ENCODE measurements around the gene IQCB1.
"Not testable (repeated sequence)": the region's sequence is repeated elsewhere in the genome, so short reads cannot be mapped to it uniquely, and the experiment has no call there.

Gene IQCB1

DNA sequence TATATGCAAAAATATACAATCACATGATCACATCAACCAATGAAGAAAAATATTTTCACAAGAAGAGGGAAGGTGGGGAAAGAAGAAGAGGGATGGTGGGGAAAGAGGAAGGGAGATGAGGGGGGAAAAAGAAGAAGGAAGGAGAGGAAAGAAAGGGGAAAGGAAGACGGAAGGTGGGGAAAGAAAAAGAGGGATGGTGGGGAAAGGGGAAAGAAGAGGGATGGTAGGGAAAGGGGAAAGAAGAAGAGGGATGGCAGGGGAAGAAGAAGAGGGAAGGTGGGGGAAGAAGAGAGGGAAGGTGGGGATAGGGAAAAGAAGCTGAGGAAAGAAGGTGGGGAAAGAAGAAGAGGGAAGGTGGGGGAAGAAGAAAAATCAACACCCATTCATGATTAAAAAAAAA lies 82.1 kb downstream of the IQCB1 start:
- DNase-seq, result no peak

DNA sequence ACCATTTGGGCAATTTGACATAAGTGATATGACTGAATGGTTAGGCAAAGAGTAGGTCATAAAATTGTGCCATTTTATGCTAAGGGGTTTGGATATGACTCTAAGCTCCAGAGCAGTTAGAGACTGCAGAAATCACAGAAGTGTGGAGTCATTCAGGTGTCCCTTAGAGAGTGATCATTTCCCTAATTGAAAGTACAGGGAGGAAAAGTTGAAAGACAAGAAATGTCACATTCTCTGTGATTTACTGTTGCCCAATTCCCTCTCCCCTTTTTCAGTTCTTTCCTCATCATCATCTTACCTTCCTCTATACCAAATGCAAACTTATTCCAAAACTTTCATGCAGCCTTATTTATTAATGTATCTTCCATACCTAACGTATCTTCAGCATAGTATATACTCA lies 82.6 kb downstream of the IQCB1 start:
- in situ Hi-C loops (cut with MboI; ENCODE audit: low pct_unique_long_range_greater_than_20kb, low sequenced_read_pairs), result no loop called here
- DNase-seq, result no peak

More for the DNA sequence above, 82.1 kb downstream of the IQCB1 start:
- in situ Hi-C loops (cut with MboI; ENCODE audit: low pct_unique_long_range_greater_than_20kb, low sequenced_read_pairs), result no loop called here

GRCh38 chr3:121750087-121750415 lies 84.8 kb downstream of the IQCB1 start:
- in situ Hi-C loops (cut with MboI; ENCODE audit: low pct_unique_long_range_greater_than_20kb, low sequenced_read_pairs), result no loop called here
- DNase-seq, result no peak

- in situ Hi-C loops (cut with MboI; ENCODE audit: low pct_unique_long_range_greater_than_20kb, low sequenced_read_pairs), result no loop called here
- peak; percentile 100 for DNase-seq
Observed at GRCh38 chr3:121749276-121750086, 85.4 kb downstream of the IQCB1 start, which contains the start of gene GOLGB1. TSS of gene GOLGB1 (minus strand) at chr3:121749741. CDS start at chr3:121730971, 18,770 bp downstream.

- DNase-seq, result no peak
- in situ Hi-C loops (cut with MboI; ENCODE audit: low pct_unique_long_range_greater_than_20kb, low sequenced_read_pairs), result no loop called here
Observed at GRCh38 chr3:121748680-121749275, 86.1 kb downstream of the IQCB1 start.

DNA sequence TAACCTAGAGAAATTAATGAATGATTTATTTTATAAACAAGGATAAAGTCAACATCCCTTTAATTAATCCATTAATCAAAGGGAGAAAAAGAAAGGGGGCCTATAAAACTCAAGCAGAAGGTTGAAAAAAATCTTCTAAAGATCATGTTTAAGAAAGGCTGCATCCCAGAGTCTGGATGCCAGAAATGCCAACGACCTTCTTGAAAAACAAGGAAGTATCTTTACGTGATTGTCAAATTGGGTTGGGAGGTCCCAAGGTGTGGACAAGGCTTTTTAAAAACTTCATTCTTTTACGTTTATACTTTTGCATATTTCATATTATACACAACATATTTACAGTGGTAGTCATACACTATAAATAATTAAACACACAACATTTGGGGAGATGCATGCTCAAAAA lies 86.9 kb downstream of the IQCB1 start:
- in situ Hi-C loops (cut with MboI; ENCODE audit: low pct_unique_long_range_greater_than_20kb, low sequenced_read_pairs), result no loop called here
- DNase-seq, result no peak

GRCh38 chr3:121743106-121743505 lies 91.8 kb downstream of the IQCB1 start:
- in situ Hi-C loops (cut with MboI; ENCODE audit: low pct_unique_long_range_greater_than_20kb, low sequenced_read_pairs); DNase-seq: not testable (repeated sequence)

- no peak for DNase-seq
- in situ Hi-C loops (cut with MboI; ENCODE audit: low pct_unique_long_range_greater_than_20kb, low sequenced_read_pairs), result no loop called here
Observed at GRCh38 chr3:121740896-121741295, 94.0 kb downstream of the IQCB1 start.

DNA sequence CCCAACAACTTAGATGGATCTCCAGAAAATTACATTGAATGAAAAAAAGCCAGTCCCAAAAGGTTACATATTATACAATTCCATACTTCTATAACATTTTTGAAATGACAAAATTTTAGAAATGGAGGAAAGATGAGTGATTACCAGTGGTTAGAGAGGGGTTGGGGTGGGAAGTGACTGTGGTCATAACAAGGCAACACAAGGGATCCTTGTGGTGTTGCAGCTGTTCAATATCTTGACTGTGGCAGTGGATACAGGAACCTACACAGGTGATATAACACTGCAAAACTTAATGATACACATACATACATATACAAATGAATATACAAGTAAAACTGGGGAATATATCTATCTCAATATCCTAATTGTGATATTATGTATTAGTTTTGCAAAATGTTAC lies 95.0 kb downstream of the IQCB1 start:
- DNase-seq, result no peak
- in situ Hi-C loops (cut with MboI; ENCODE audit: low pct_unique_long_range_greater_than_20kb, low sequenced_read_pairs), result no loop called here

GRCh38 chr3:121737644-121738043 lies 97.2 kb downstream of the IQCB1 start:
- no peak for DNase-seq

DNA sequence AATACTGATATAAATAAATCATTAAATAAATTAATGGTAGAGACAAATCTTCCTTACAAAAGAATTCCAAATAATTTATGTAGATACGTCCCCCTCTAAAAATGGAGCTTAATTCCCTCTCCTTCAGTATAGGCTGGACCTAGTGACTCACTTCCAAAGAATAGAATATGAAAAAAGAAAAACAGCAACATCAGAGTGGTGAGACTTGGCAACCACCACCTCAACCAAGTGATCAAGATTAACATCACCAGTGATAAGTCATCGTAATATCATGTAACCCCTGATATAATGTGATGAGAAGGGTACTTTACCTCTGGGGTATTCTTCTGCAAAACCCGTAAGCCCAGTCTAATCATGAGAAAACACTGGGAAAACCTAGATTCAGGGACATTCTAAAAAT lies 98.7 kb downstream of the IQCB1 start:
- in situ Hi-C loops (cut with MboI; ENCODE audit: low pct_unique_long_range_greater_than_20kb, low sequenced_read_pairs), result no loop called here
- no peak for DNase-seq

More at GRCh38 chr3:121737644-121738043, 97.2 kb downstream of the IQCB1 start:
- in situ Hi-C loops (cut with MboI; ENCODE audit: low pct_unique_long_range_greater_than_20kb, low sequenced_read_pairs), result no loop called here

- in situ Hi-C loops (cut with MboI; ENCODE audit: low pct_unique_long_range_greater_than_20kb, low sequenced_read_pairs), result no loop called here
- no peak for DNase-seq
Observed at GRCh38 chr3:121735047-121735696, 99.7 kb downstream of the IQCB1 start.

DNA sequence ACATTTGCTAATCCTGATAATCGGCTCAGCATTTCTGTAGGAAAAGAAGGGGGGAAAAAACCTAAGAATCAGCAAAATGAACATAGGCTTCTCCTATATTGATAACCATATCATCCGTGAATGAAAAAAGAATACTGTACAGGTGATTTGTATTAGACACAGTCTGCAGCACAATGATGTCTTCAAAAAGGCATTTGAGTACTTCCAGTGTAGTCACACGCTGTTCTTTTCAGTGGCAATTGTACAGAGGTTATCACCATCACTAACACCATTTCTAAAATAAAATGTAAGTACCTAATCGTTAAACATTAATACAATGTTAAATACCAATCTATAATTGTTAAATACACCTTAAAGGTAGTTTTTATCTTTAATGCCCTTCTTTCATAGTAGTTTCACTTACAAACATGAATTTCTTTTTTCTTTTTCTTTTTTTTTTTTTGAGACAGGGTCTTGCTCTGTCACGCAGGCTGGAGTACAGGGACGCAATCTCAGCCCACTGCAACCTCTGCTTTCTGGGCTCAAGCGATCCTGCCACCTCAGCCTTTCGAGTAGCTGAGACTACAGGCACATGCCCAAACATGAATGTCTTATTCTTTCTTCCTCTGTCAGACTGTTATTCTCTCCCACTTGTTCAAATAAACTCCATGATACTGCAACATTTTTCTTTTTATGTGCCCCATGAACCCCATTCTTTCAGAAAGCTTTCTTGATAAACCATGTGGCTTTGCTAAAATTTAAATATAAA lies 103.7 kb downstream of the IQCB1 start:
- no peak for DNase-seq

GRCh38 chr3:121724130-121724529 lies 110.7 kb downstream of the IQCB1 start:
- in situ Hi-C loops (cut with MboI; ENCODE audit: low pct_unique_long_range_greater_than_20kb, low sequenced_read_pairs), result no loop called here
- peak; percentile 88 for DNase-seq

More for the DNA sequence above, 103.7 kb downstream of the IQCB1 start:
- in situ Hi-C loops (cut with MboI; ENCODE audit: low pct_unique_long_range_greater_than_20kb, low sequenced_read_pairs), result no loop called here

DNA sequence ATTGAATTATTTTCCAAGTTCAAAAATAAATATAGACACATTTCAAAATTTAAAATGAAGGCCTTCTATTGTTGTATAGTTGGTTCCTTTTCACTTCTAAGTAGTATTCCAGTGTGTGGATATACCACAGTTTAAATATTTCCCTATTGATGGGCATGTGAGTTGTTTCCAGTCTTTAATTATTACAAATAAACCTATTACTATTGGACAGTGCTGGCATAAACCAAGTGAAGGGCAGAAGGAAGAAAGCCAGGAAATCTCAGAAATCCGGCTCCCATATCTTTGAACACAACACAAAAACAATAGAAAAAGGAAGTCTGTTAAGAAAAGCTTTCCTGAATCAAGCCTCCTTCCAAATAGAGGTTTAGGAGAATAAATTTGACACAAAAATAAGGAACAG lies 111.4 kb downstream of the IQCB1 start:
- in situ Hi-C loops (cut with MboI; ENCODE audit: low pct_unique_long_range_greater_than_20kb, low sequenced_read_pairs), result no loop called here
- no peak for DNase-seq

- no peak for DNase-seq
- in situ Hi-C loops (cut with MboI; ENCODE audit: low pct_unique_long_range_greater_than_20kb, low sequenced_read_pairs), result no loop called here
Observed at GRCh38 chr3:121722411-121722810, 112.4 kb downstream of the IQCB1 start.

- in situ Hi-C loops (cut with MboI; ENCODE audit: low pct_unique_long_range_greater_than_20kb, low sequenced_read_pairs), result no loop called here
- no peak for DNase-seq
Observed at GRCh38 chr3:121720163-121720562, 114.7 kb downstream of the IQCB1 start.

All from KBM-7 (cell line).